Endodermal cell (in vitro differentiated cells): ENCODE measurements around the gene RASD2. TPM values are rescaled to one million over a fixed set of nuclear protein-coding genes. Genes with fewer than 3 reads are reported as not detected.

ENCODE experiments used
- DNase-seq: peaks from one replicate; pipeline ENCODE4 v3.0.0-alpha.2; 2017
- H3K27ac ChIP-seq: 2 replicates; pipeline ENCODE4 v1.5.1; 2013; ENCODE audit warnings: mild to moderate bottlenecking, low read depth, low read length, moderate library complexity
- H3K27me3 ChIP-seq: 2 replicates; pipeline ENCODE4 v1.6.1; 2013; ENCODE audit warnings: mild to moderate bottlenecking, low read length, moderate library complexity; ENCODE audit not compliant: insufficient read depth, control insufficient read depth, poor library complexity, severe bottlenecking
- H3K36me3 ChIP-seq: 2 replicates; pipeline ENCODE4 v1.7.0; 2013; ENCODE audit warnings: mild to moderate bottlenecking, low read length, moderate library complexity; ENCODE audit not compliant: control insufficient read depth, insufficient read depth
- H3K4me1 ChIP-seq: one replicate; pipeline ENCODE4 v1.7.0; 2013; ENCODE audit warnings: low read length; ENCODE audit not compliant: control insufficient read depth, insufficient read depth
- H3K4me3 ChIP-seq: 2 replicates; pipeline ENCODE4 v1.5.1; 2013; ENCODE audit warnings: mild to moderate bottlenecking, low read length, moderate library complexity
- H3K9ac ChIP-seq: 2 replicates; pipeline ENCODE4 v1.6.1; 2013; ENCODE audit warnings: mild to moderate bottlenecking, low read length, moderate library complexity; ENCODE audit not compliant: poor library complexity, severe bottlenecking; ENCODE audit errors: extremely low read depth
- H3K9me3 ChIP-seq: 2 replicates; pipeline ENCODE4 v1.6.1; 2013; ENCODE audit warnings: mild to moderate bottlenecking, low read length, moderate library complexity; ENCODE audit not compliant: control insufficient read depth
- H3K27ac Mint-ChIP-seq: 2 replicates; pipeline ENCODE4 v1.8.0; 2020; ENCODE audit warnings: mixed read lengths
- H3K27me3 Mint-ChIP-seq: 2 replicates; pipeline ENCODE4 v1.8.0; 2021; ENCODE audit warnings: mild to moderate bottlenecking, mixed read lengths; ENCODE audit not compliant: insufficient read depth
- H3K36me3 Mint-ChIP-seq: 2 replicates; pipeline ENCODE4 v1.8.0; 2020; ENCODE audit warnings: low read depth, mixed read lengths
- H3K4me1 Mint-ChIP-seq: 2 replicates; pipeline ENCODE4 v1.8.0; 2020; ENCODE audit warnings: mixed read lengths
- H3K4me3 Mint-ChIP-seq: 2 replicates; pipeline ENCODE4 v1.8.0; 2020; ENCODE audit warnings: mild to moderate bottlenecking, moderate library complexity, mixed read lengths
- H3K9me3 Mint-ChIP-seq: 2 replicates; pipeline ENCODE4 v1.8.0; 2020; ENCODE audit warnings: mild to moderate bottlenecking, mixed read lengths
- WGBS, 2 experiments: methylation state at CpG; one replicate each; pipeline versions ENCODE4 v1.1.5 to v1.1.7; 2013; ENCODE audit warnings: missing lambda C conversion rate in 2 of 2, mixed read lengths in 1 of 2; ENCODE audit not compliant: insufficient coverage in 1 of 2, insufficient read length in 1 of 2; 5-methylcytosine and 5-hydroxymethylcytosine counted together
- total RNA-seq, 2 donors: library from RNA; stranded (reverse); fragmentation: NEBNext Ultra II Directional in 1 of 2; extraction: Animal tissue kit (Norgen Biotek cat#: 25700) in 1 of 2; gene quantifications; 2 replicates in 1 of 2; 3 replicates in 1 of 2; pipeline ENCODE4 v1.2.1, GENCODE V29; 2021
- TF ChIP-seq, protein P1 (sequence below): fragments of 200-600 bp; sonication (generic); conservative IDR thresholded peaks from 2 replicates; pipeline ENCODE4 v1.5.0; 2021; ENCODE audit warnings: antibody characterized with exemption, mild to moderate bottlenecking

The RASD2 gene
- total RNA-seq, 2 donors from 2014 or later: 0.15 to 0.24 TPM

DNA sequence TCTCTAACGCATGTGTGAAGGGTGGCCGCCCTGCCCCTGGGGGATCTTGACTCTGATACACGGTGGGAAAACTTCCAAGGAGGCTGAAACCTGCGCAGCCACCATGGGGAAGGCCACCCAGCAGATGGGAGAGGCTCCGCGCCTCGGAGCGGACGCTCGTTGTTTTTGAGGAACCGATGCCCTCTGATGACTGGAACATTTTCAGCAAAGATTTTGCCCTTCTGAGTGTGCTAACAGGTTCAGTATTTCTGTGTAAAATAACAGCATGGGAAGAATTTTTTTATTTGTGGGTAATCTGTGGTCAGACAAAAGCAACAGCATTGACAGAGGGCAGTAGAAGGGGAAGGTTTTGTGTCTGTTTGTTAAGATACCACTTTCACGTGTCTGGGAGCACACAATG lies 59.8 kb downstream of the RASD2 start:
- Mint-ChIP-seq H3K4me3 (no peak overlapping the region), H3K36me3 (peaks cover 2% of the 10 kb centered on the region), H3K27ac (no peak overlapping the region), H3K9me3 (peaks cover 1% of the 10 kb centered on the region), H3K4me1 (peaks cover 16% of the 10 kb centered on the region), H3K27me3 (no peaks in the 10 kb centered on the region)
- 89 to 91% methylated on average over 10 to 12 of the region's 12 CpGs for WGBS, 2 experiments
- TF ChIP-seq, protein P1, sequence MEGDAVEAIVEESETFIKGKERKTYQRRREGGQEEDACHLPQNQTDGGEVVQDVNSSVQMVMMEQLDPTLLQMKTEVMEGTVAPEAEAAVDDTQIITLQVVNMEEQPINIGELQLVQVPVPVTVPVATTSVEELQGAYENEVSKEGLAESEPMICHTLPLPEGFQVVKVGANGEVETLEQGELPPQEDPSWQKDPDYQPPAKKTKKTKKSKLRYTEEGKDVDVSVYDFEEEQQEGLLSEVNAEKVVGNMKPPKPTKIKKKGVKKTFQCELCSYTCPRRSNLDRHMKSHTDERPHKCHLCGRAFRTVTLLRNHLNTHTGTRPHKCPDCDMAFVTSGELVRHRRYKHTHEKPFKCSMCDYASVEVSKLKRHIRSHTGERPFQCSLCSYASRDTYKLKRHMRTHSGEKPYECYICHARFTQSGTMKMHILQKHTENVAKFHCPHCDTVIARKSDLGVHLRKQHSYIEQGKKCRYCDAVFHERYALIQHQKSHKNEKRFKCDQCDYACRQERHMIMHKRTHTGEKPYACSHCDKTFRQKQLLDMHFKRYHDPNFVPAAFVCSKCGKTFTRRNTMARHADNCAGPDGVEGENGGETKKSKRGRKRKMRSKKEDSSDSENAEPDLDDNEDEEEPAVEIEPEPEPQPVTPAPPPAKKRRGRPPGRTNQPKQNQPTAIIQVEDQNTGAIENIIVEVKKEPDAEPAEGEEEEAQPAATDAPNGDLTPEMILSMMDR: no peak
- no peak overlapping the region for H3K27ac ChIP-seq
- H3K9me3 ChIP-seq: no peaks in the 10 kb centered on the region
- no peak overlapping the region for H3K9ac ChIP-seq
- DNase-seq: no peak
- H3K4me3 ChIP-seq: no peak overlapping the region
- no peaks in the 10 kb centered on the region for H3K36me3 ChIP-seq
- peaks cover 7% of the 10 kb centered on the region for H3K4me1 ChIP-seq
- H3K27me3 ChIP-seq: no peaks in the 10 kb centered on the region

DNA sequence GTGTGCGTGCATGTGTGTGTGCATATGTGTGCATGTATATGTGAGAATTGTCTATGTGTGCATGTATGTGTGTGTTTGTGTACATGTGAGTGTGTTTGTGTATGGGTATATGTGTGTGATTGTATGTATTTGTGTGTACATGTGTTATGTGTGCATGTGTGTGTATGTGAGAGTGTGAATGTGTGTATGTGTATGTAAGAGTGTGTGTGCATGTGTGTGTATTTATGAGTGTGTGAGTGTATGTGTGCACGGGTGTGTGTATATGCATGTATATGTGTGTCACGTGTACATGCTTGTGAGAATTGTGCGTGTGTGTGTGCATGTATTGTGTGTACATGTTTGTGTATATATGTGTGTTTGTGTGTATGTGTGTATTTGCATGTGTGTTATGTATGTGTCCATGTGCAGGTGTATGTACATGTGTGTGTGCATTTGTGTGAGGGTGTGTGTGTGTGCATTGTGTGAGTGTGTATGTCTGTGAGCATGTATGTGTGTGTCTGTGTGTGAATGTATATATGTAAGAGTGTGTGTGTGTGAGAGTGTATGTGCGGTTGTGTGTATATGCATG lies 60.5 kb downstream of the RASD2 start:
- H3K4me3 Mint-ChIP-seq: no peak overlapping the region
- 93 to 95% methylated on average over 5 of the region's 5 CpGs for WGBS, 2 experiments

DNA sequence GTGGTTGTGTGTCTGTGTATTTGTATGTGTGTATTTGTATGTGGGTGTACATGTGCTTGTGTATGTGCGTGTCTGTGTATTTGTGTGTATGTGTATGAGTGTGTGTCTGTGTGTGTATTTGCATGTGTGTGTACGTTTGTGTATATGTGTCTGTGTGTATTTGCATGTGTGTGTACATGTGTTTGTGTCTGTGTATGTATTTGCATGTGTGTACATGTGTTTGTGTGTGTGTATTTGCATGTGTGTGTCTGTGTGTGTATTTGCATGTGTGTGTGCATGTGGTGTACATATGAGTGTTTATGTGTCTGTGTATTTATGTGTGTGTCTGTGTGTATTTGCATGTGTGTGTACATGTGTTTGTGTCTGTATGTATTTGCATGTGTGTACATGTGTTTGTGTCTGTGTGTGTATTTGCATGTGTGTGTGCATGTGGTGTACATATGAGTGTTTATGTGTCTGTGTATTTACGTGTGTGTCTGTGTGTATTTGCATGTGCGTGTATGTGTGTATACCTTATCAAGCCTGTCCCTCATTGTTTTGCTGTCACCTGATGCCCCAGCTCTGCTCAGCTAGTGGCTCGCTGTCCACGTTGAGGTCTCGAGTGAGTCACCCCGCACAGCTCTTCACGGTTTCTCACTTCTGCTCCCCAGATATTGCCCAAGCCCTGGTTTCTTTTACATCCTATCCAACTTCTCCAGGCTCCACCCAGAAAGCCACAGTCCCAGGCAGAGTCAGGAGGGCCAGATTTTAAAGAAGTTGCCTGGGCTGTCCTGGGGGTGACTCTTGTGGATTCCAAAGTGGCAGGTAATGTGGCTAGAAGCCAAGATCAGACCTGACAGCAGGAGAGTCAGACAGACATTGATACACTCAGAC lies 61.3 kb downstream of the RASD2 start:
- Histone ChIP-seq H3K4me1 (peaks cover 3% of the 10 kb centered on the region), H3K27ac (no peak overlapping the region), H3K9me3 (no peaks in the 10 kb centered on the region), H3K36me3 (no peaks in the 10 kb centered on the region), H3K4me3 (no peak overlapping the region), H3K9ac (no peak overlapping the region), H3K27me3 (no peaks in the 10 kb centered on the region)
- Mint-ChIP-seq H3K27me3 (no peaks in the 10 kb centered on the region), H3K4me1 (peaks cover 9% of the 10 kb centered on the region), H3K4me3 (no peak overlapping the region), H3K9me3 (no peaks in the 10 kb centered on the region), H3K36me3 (no peaks in the 10 kb centered on the region), H3K27ac (no peak overlapping the region)
- DNase-seq: no peak
- TF ChIP-seq, protein P1: no peak
- 74 to 91% methylated on average over 5 to 9 of the region's 9 CpGs for WGBS, 2 experiments

More for the DNA sequence above, 60.5 kb downstream of the RASD2 start:
- Mint-ChIP-seq H3K36me3 (peaks cover 2% of the 10 kb centered on the region), H3K27me3 (no peaks in the 10 kb centered on the region), H3K9me3 (peaks cover 1% of the 10 kb centered on the region), H3K27ac (no peak overlapping the region), H3K4me1 (peaks cover 11% of the 10 kb centered on the region)
- H3K27me3 ChIP-seq: no peaks in the 10 kb centered on the region
- H3K9me3 ChIP-seq: no peaks in the 10 kb centered on the region
- TF ChIP-seq, protein P1: no peak
- no peak overlapping the region for H3K9ac ChIP-seq
- no peak for DNase-seq
- H3K27ac ChIP-seq: no peak overlapping the region
- H3K4me1 ChIP-seq: peaks cover 7% of the 10 kb centered on the region
- H3K36me3 ChIP-seq: no peaks in the 10 kb centered on the region
- H3K4me3 ChIP-seq: no peak overlapping the region

Other genes starting within 250 kb of the RASD2 start
- gene TOM1, start 240.9 kb upstream of the RASD2 start, total RNA-seq: 10 to 100 TPM; 31.3 to 33.3 TPM
- 10 to 100 TPM; 11.4 to 21.6 TPM for gene HMOX1, start 159.7 kb upstream of the RASD2 start, total RNA-seq
- 100 to 1,000 TPM; 155 to 179 TPM for gene MCM5, start 140.7 kb upstream of the RASD2 start, total RNA-seq
- 1 to 10 TPM; 1.4 to 2.6 TPM for gene MB, start 76.5 kb downstream of the RASD2 start, total RNA-seq
- gene APOL6, start 107.6 kb downstream of the RASD2 start, total RNA-seq: not detected
- not detected for gene APOL5, start 177.0 kb downstream of the RASD2 start, total RNA-seq